Activated naive CD8-positive, alpha-beta T cell treated with anti-CD3 and anti-CD28 coated beads for 36 hours (primary cell): Measurements from ENCODE around the gene LHFPL5. TPM values are rescaled to one million over a fixed set of nuclear protein-coding genes. Genes with fewer than 3 reads are reported as not detected.

Experiments
- total RNA-seq, 2 experiments: library from RNA; stranded (reverse); gene quantifications; one replicate each; pipeline ENCODE4 v1.2.3, GENCODE V29; 2021

Gene LHFPL5
- total RNA-seq, 2 experiments from 2014 or later = not detected

Other genes starting within 250 kb of the LHFPL5 start
- gene FKBP5, start 116.4 kb upstream of the LHFPL5 start, total RNA-seq = 100 to 1,000 TPM; 110 TPM
- 1 to 10 TPM; 1.8 to 2.0 TPM for gene ARMC12, start 68.3 kb upstream of the LHFPL5 start, total RNA-seq
- gene CLPSL2, start 28.8 kb upstream of the LHFPL5 start, total RNA-seq = not detected
- not detected for gene CLPSL1, start 24.3 kb upstream of the LHFPL5 start, total RNA-seq
- gene CLPS, start 8.0 kb upstream of the LHFPL5 start, total RNA-seq = not detected
- 100 to 1,000 TPM; 131 to 136 TPM for gene SRPK1, start 115.7 kb downstream of the LHFPL5 start, total RNA-seq
- gene SLC26A8, start 219.3 kb downstream of the LHFPL5 start, total RNA-seq = under 1 TPM in 1 of 2 experiments, not detected in 1; 0.06 TPM
- 10 to 100 TPM; 40.7 TPM for gene MAPK14, start 222.5 kb downstream of the LHFPL5 start, total RNA-seq